Upper lobe of left lung (tissue), 6 donors: Measurements from ENCODE around the gene CNRIP1. TPM values are rescaled to one million over a fixed set of nuclear protein-coding genes. Genes with fewer than 3 reads are reported as not detected.

ENCODE experiments used
- ATAC-seq, 2 donors: fragments of 200-7000 bp; cut with Tn5 transposase; one replicate each; pipeline ENCODE4 v1.9.1; 2022; ENCODE audit warnings: mild to moderate bottlenecking in 2 of 2, moderate library complexity in 2 of 2; ENCODE audit not compliant: low FRiP score in 2 of 2
- DNase-seq, 2 donors: peaks; one replicate each; pipeline ENCODE4 v3.0.0-alpha.2; 2019 to 2020
- H3K27ac ChIP-seq, 4 donors: fragments of 200-600 bp; sonication (generic); one replicate each; pipeline ENCODE4 v1.5.1; 2016 to 2019
- H3K27me3 ChIP-seq, 4 donors: fragments of 200-600 bp; sonication (generic); one replicate each; pipeline ENCODE4 v1.5.1; 2017 to 2019
- H3K36me3 ChIP-seq, 4 donors: fragments of 200-600 bp; sonication (generic); one replicate each; pipeline ENCODE4 v1.5.1; 2016 to 2019
- H3K4me1 ChIP-seq, 4 donors: fragments of 200-600 bp; sonication (generic); one replicate each; pipeline ENCODE4 v1.5.1; 2018 to 2019
- H3K4me3 ChIP-seq, 4 donors: fragments of 200-600 bp; sonication (generic); one replicate each; pipeline ENCODE4 v1.5.1; 2017 to 2019; ENCODE audit warnings: mild to moderate bottlenecking in 2 of 4, moderate library complexity in 1 of 4
- H3K9me3 ChIP-seq, 4 donors: fragments of 200-600 bp; sonication (generic); one replicate each; pipeline ENCODE4 v1.5.1; 2018 to 2019
- CTCF ChIP-seq, 6 experiments: fragments of 450-650 bp in 4 of 6; fragments of 200-600 bp in 2 of 6; sonication (generic) in 2 of 6; IDR thresholded peaks; one replicate each; pipeline ENCODE4 v1.5.1; 2016 to 2019; ENCODE audit warnings: antibody characterized with exemption in 6 of 6
- EP300 ChIP-seq, 4 donors: sonication (generic); formaldehyde crosslinking; IDR thresholded peaks; one replicate each; pipeline ENCODE4 v1.5.1; 2017; ENCODE audit warnings: antibody characterized with exemption in 4 of 4, control low read depth in 2 of 4
- POLR2A ChIP-seq, 4 donors: fragments of 450-650 bp; IDR thresholded peaks; one replicate each; pipeline ENCODE4 v1.5.1; 2016 to 2017; ENCODE audit warnings: antibody characterized with exemption in 4 of 4, mild to moderate bottlenecking in 2 of 4
- POLR2AphosphoS5 ChIP-seq, 2 donors: sonication (generic); formaldehyde crosslinking; IDR thresholded peaks; one replicate each; pipeline ENCODE4 v1.5.1; 2017; ENCODE audit warnings: antibody characterized with exemption in 2 of 2
- WGBS, 2 donors: methylation state at CpG; one replicate each; pipeline ENCODE4 v1.1.5; 2017 to 2018; 5-methylcytosine and 5-hydroxymethylcytosine counted together
- total RNA-seq, 6 donors: library from RNA; depleted of rRNA in 4 of 6; stranded (reverse); fragments of >200 nt in 4 of 6; gene quantifications; one replicate each; pipeline versions ENCODE4 v1.1.0 to v1.2.1, GENCODE V29; 2016 to 2021
- donor health status: DM: no; HTN: no; CAD: no; lungs with moderate emphysema.
- donor health status: DM: no; HTN: yes; CAD: no; lungs with severe emphysema.

Gene CNRIP1
- total RNA-seq, 6 donors from 2014 or later, result 6.3 to 26.4 (median 10.8) TPM

- peak overlapping the region; percentile 55 to 79 (median 68) for H3K4me3 ChIP-seq
- DNase-seq (no peak), ATAC-seq (no peak)
- no peak for TF ChIP-seq POLR2A (IDR thresholded peaks at IDR 0.05)
- TF ChIP-seq CTCF (IDR thresholded peaks at IDR 0.05), result no peak
- TF ChIP-seq EP300 (IDR thresholded peaks at IDR 0.05), result no peak
- TF ChIP-seq POLR2AphosphoS5 (IDR thresholded peaks at IDR 0.05), result no peak
- H3K27ac ChIP-seq, result peak overlapping the region; percentile 88 to 97 (median 92)
- peaks cover 0 to 11% (median 0%) of the 10 kb centered on the region in 4 donors for H3K36me3 ChIP-seq
- H3K4me1 ChIP-seq, result peaks cover 9 to 19% (median 18%) of the 10 kb centered on the region in 4 donors
- no peaks in the 10 kb centered on the region for H3K9me3 ChIP-seq
- WGBS, 2 donors, result 7 to 9% methylated on average over 11 of the region's 11 CpGs
- H3K27me3 ChIP-seq, result peaks cover 0 to 2% (median 0%) of the 10 kb centered on the region in 4 donors
Observed at GRCh38 chr2:68320118-68320641, 431 bp upstream of the CNRIP1 start.

- no peaks in the 10 kb centered on the region for H3K9me3 ChIP-seq
- H3K27me3 ChIP-seq, result peaks cover 0 to 2% (median 0%) of the 10 kb centered on the region in 4 donors
- 2 to 8% methylated on average over 10 to 24 of the region's 27 CpGs for WGBS, 2 donors
- H3K4me1 ChIP-seq, result peaks cover 9 to 19% (median 18%) of the 10 kb centered on the region in 4 donors
- peak overlapping the region; percentile 55 to 79 (median 68) for H3K4me3 ChIP-seq
- H3K27ac ChIP-seq, result peak overlapping the region; percentile 88 to 97 (median 92)
- ATAC-seq (peak; percentile 41 to 68), DNase-seq (peak in 1 of 2 donors; percentile 21)
- H3K36me3 ChIP-seq, result peaks cover 0 to 11% (median 0%) of the 10 kb centered on the region in 4 donors
- TF ChIP-seq EP300 (IDR thresholded peaks at IDR 0.05), result no peak
- TF ChIP-seq CTCF (IDR thresholded peaks at IDR 0.05), result no peak
- no peak for TF ChIP-seq POLR2A (IDR thresholded peaks at IDR 0.05)
- TF ChIP-seq POLR2AphosphoS5 (IDR thresholded peaks at IDR 0.05), result no peak
Observed at GRCh38 chr2:68318914-68319397, 793 bp downstream of the CNRIP1 start.

- TF ChIP-seq EP300 (IDR thresholded peaks at IDR 0.05) (no peak), CTCF (IDR thresholded peaks at IDR 0.05) (no peak), POLR2AphosphoS5 (IDR thresholded peaks at IDR 0.05) (no peak), POLR2A (IDR thresholded peaks at IDR 0.05) (no peak)
- WGBS, 2 donors, result 40 to 43% methylated on average over 27 of the region's 27 CpGs
- Histone ChIP-seq H3K27ac (peak overlapping the region; percentile 88 to 97 (median 92)), H3K9me3 (no peaks in the 10 kb centered on the region), H3K4me1 (peaks cover 9 to 19% (median 18%) of the 10 kb centered on the region in 4 donors), H3K27me3 (peaks cover 0 to 2% (median 0%) of the 10 kb centered on the region in 4 donors), H3K36me3 (peaks cover 0 to 11% (median 0%) of the 10 kb centered on the region in 4 donors), H3K4me3 (peak overlapping the region; percentile 55 to 79 (median 68))
- DNase-seq (peak in 1 of 2 donors; percentile 83), ATAC-seq (peak; percentile 5 to 45)
Observed at GRCh38 chr2:68317971-68318913, 1.5 kb downstream of the CNRIP1 start.

GRCh38 chr2:68316111-68316510 is 3.6 kb downstream of the CNRIP1 start:
- ATAC-seq (no peak), DNase-seq (no peak)
- Histone ChIP-seq H3K36me3 (peaks cover 0 to 15% (median 0%) of the 10 kb centered on the region in 4 donors), H3K4me1 (peaks cover 9 to 19% (median 18%) of the 10 kb centered on the region in 4 donors), H3K27ac (no peak overlapping the region), H3K27me3 (peaks cover 0 to 2% (median 0%) of the 10 kb centered on the region in 4 donors), H3K9me3 (no peaks in the 10 kb centered on the region), H3K4me3 (no peak overlapping the region)
- 50 to 60% methylated on average over 2 of the region's 2 CpGs for whole genome bisulfite sequencing, 2 donors
- TF ChIP-seq POLR2AphosphoS5 (IDR thresholded peaks at IDR 0.05) (no peak), CTCF (IDR thresholded peaks at IDR 0.05) (no peak), EP300 (IDR thresholded peaks at IDR 0.05) (no peak), POLR2A (IDR thresholded peaks at IDR 0.05) (no peak)
